ENCODE measurements around the gene KRTAP5-6. TPM values are rescaled to one million over a fixed set of nuclear protein-coding genes. Genes with fewer than 3 reads are reported as not detected.

KRTAP5-6 gene
- total and polyA plus RNA-seq, 10 donors, result not detected

DNA sequence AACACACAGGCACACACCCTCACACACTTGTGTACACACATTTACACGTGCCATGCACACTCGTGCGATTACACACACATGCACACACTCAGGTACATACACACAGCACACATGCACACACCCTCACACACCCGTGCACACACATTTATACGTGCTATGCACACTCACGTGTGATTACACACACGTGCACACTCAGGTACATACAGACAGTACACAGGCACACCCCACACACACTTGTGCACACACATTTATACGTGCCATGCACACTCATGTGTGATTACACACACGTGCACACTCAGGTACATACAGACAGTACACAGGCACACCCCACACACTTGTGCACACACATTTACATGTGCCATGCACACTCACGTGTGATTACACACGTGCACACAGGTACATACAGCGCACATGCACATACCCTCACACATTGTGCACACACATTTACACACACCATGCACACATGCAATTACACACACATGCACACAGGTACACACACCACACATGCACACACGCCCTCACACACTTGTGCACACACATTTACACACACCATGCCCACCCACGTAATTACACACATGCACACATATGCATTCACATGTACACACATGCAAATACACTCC lies 48.8 kb downstream of the KRTAP5-6 start:
- 82 to 93% (median 89%) methylated on average over 14 of the region's 14 CpGs for WGBS, 5 donors

DNA sequence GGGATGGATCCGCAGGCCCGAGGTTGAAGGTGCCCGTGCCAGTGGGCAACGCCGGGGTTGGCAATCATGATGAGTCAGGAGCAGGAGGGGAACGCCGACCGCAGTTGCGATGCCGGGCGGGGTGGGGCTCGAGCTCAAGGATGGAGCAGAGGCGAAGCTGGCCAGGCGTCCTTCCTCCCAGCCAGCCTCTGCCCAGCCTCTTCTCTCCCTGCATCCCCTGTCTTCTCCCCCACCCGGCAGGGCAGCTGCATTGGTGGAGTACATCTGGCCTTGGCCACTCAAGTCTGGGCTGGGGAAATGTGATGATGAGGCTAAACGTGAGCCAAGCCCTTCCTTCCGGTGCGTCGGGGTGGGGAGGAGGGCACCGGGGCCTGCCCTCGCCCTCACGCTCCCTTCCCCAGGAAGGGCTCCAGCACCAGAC lies 49.5 kb downstream of the KRTAP5-6 start:
- Histone ChIP-seq H3K27ac (peak overlapping the region in 7 of 8 donors; percentile 5 to 99 (median 74)), H3K4me1 (peaks cover 17 to 78% (median 63%) of the 10 kb centered on the region in 6 donors), H3K36me3 (peaks cover 0 to 24% (median 0%) of the 10 kb centered on the region in 6 donors), H3K9me3 (no peaks in the 10 kb centered on the region), H3K27me3 (replicated peaks in 1 of 7) (peaks cover 0 to 36% (median 12%) of the 10 kb centered on the region in 7 donors), H3K4me3 (peak overlapping the region in 6 of 8 donors; percentile 10 to 77 (median 52))
- TF ChIP-seq, protein P1, sequence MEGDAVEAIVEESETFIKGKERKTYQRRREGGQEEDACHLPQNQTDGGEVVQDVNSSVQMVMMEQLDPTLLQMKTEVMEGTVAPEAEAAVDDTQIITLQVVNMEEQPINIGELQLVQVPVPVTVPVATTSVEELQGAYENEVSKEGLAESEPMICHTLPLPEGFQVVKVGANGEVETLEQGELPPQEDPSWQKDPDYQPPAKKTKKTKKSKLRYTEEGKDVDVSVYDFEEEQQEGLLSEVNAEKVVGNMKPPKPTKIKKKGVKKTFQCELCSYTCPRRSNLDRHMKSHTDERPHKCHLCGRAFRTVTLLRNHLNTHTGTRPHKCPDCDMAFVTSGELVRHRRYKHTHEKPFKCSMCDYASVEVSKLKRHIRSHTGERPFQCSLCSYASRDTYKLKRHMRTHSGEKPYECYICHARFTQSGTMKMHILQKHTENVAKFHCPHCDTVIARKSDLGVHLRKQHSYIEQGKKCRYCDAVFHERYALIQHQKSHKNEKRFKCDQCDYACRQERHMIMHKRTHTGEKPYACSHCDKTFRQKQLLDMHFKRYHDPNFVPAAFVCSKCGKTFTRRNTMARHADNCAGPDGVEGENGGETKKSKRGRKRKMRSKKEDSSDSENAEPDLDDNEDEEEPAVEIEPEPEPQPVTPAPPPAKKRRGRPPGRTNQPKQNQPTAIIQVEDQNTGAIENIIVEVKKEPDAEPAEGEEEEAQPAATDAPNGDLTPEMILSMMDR (IDR thresholded peaks at IDR 0.05 in 8 of 11, conservative IDR thresholded peaks at IDR 0.05 in 3 of 11), result no peak
- TF ChIP-seq POLR2A (IDR thresholded peaks at IDR 0.05) (no peak), POLR2AphosphoS5 (IDR thresholded peaks at IDR 0.05) (peak; percentile 89 to 91 (median 91))
- intact Hi-C loops (cut with DNase I; ENCODE audit: low total_unique reads), result no loop called here
- WGBS, 5 donors, result 55 to 86% (median 69%) methylated on average over 11 to 22 of the region's 22 CpGs
- DNase-seq, result peak; percentile 89

More for the DNA sequence above, 48.8 kb downstream of the KRTAP5-6 start:
- Histone ChIP-seq H3K4me1 (peaks cover 11 to 71% (median 56%) of the 10 kb centered on the region in 6 donors), H3K27me3 (replicated peaks in 1 of 7) (peaks cover 0 to 31% (median 12%) of the 10 kb centered on the region in 7 donors), H3K36me3 (peaks cover 0 to 18% (median 0%) of the 10 kb centered on the region in 6 donors), H3K9me3 (no peaks in the 10 kb centered on the region), H3K4me3 (peak overlapping the region in 3 of 8 donors; percentile 2 to 77 (median 11)), H3K27ac (peak overlapping the region in 1 of 8 donors; percentile 81)
- DNase-seq, result no peak
- TF ChIP-seq POLR2A (IDR thresholded peaks at IDR 0.05) (no peak), POLR2AphosphoS5 (IDR thresholded peaks at IDR 0.05) (no peak)
- TF ChIP-seq, protein P1 (IDR thresholded peaks at IDR 0.05 in 8 of 11, conservative IDR thresholded peaks at IDR 0.05 in 3 of 11), result no peak
- intact Hi-C loops (cut with DNase I; ENCODE audit: low total_unique reads), result no loop called here

DNA sequence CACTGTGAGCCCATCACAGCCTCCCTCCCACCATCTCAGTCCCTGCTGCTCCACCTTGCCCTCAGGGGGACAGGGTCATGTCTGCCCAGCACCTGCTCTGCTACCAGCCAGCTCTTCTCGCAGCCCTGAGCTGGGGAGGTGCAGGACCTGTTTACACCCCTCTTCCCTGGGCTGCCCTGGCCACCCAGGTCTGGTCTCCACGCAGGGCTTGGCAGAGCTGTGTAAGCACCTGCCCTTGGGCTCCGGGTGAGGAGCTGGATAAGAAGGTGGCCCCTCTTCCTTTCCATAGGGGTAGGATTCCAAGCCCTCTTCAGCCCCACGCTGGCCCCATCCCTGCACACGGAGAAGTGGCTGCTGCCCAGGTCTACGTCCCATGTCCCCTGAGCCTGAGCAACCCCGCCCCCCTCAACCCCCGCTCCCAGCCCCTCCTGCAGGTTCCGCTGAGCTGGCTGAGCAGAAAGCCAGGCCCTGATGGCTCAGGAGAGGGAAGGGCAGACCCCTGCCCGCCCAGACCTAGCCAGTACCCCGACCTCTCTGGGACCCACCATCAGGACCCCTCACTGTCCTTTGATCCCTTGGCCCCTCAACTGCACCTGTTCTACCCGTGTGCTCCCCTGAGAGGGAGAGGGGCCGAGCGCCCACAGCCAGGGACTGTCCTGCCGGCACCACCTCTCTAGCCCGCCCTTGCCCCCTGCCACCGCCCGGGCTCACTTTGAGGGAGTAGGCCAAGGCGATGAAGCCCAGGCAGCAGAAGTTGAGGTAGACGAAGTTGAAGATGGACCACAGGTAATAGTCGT lies 50.2 kb downstream of the KRTAP5-6 start:
- TF ChIP-seq POLR2A (IDR thresholded peaks at IDR 0.05), result no peak
- TF ChIP-seq POLR2AphosphoS5 (IDR thresholded peaks at IDR 0.05), result no peak
- TF ChIP-seq, protein P1 (IDR thresholded peaks at IDR 0.05 in 8 of 11, conservative IDR thresholded peaks at IDR 0.05 in 3 of 11), result no peak
- Histone ChIP-seq H3K4me1 (peaks cover 24 to 84% (median 69%) of the 10 kb centered on the region in 6 donors), H3K27me3 (replicated peaks in 1 of 7) (peaks cover 0 to 36% (median 12%) of the 10 kb centered on the region in 7 donors), H3K9me3 (no peaks in the 10 kb centered on the region), H3K4me3 (peak overlapping the region; percentile 39 to 77 (median 50)), H3K36me3 (peaks cover 0 to 30% (median 1%) of the 10 kb centered on the region in 6 donors), H3K27ac (peak overlapping the region in 6 of 8 donors; percentile 51 to 99 (median 78))
- intact Hi-C loops (cut with DNase I; ENCODE audit: low total_unique reads), result no loop called here
- WGBS, 5 donors, result 78 to 86% (median 80%) methylated on average over 17 to 21 of the region's 21 CpGs
- DNase-seq, result no peak

Other genes with a start within 250 kb of the KRTAP5-6 start
- gene MOB2, start 210.4 kb upstream of the KRTAP5-6 start, total RNA-seq, result 10 to 100 TPM; 28.1 to 49.8 (median 42.3) TPM
- gene MOB2, start 210.4 kb upstream of the KRTAP5-6 start, polyA plus RNA-seq, result 10 to 100 TPM; 30.5 to 51.5 (median 32.6) TPM
- 10 to 100 TPM in 1 of 7 donors, 1 to 10 TPM in 6; 1.4 to 18.4 (median 3.1) TPM for gene DUSP8, start 124.9 kb upstream of the KRTAP5-6 start, total RNA-seq
- 1 to 10 TPM in 1 of 3 donors, under 1 TPM in 2; 0.38 to 3.2 (median 0.87) TPM for gene DUSP8, start 124.9 kb upstream of the KRTAP5-6 start, polyA plus RNA-seq
- not detected for gene KRTAP5-1, start 111.9 kb upstream of the KRTAP5-6 start, total RNA-seq
- gene KRTAP5-1, start 111.9 kb upstream of the KRTAP5-6 start, polyA plus RNA-seq, result not detected
- gene KRTAP5-2, start 98.9 kb upstream of the KRTAP5-6 start, total RNA-seq, result not detected
- gene KRTAP5-2, start 98.9 kb upstream of the KRTAP5-6 start, polyA plus RNA-seq, result not detected
- gene KRTAP5-3, start 88.7 kb upstream of the KRTAP5-6 start, total RNA-seq, result not detected
- gene KRTAP5-3, start 88.7 kb upstream of the KRTAP5-6 start, polyA plus RNA-seq, result not detected
- not detected for gene KRTAP5-4, start 75.1 kb upstream of the KRTAP5-6 start, total RNA-seq
- gene KRTAP5-4, start 75.1 kb upstream of the KRTAP5-6 start, polyA plus RNA-seq, result not detected
- gene KRTAP5-5, start 67.4 kb upstream of the KRTAP5-6 start, total RNA-seq, result not detected
- not detected for gene KRTAP5-5, start 67.4 kb upstream of the KRTAP5-6 start, polyA plus RNA-seq
- 10 to 100 TPM in 2 of 7 donors, 1 to 10 TPM in 5; 6.7 to 41.6 (median 8.2) TPM for gene IFITM10, start 53.4 kb downstream of the KRTAP5-6 start, total RNA-seq
- 1 to 10 TPM in 2 of 3 donors, under 1 TPM in 1; 0.80 to 6.9 (median 2.4) TPM for gene IFITM10, start 53.4 kb downstream of the KRTAP5-6 start, polyA plus RNA-seq
- 1,000 to 10,000 TPM in 2 of 7 donors, 100 to 1,000 TPM in 5; 653 to 1,234 (median 749) TPM for gene CTSD, start 66.7 kb downstream of the KRTAP5-6 start, total RNA-seq
- 1,000 to 10,000 TPM in 1 of 3 donors, 100 to 1,000 TPM in 2; 289 to 1,120 (median 418) TPM for gene CTSD, start 66.7 kb downstream of the KRTAP5-6 start, polyA plus RNA-seq
- not detected for gene SYT8, start 137.8 kb downstream of the KRTAP5-6 start, total RNA-seq
- under 1 TPM in 1 of 3 donors, not detected in 2; 0.83 TPM for gene SYT8, start 137.8 kb downstream of the KRTAP5-6 start, polyA plus RNA-seq
- 1 to 10 TPM; 2.3 to 8.6 (median 5.2) TPM for gene TNNI2, start 141.8 kb downstream of the KRTAP5-6 start, total RNA-seq
- gene TNNI2, start 141.8 kb downstream of the KRTAP5-6 start, polyA plus RNA-seq, result 10 to 100 TPM in 2 of 3 donors, 1 to 10 TPM in 1; 7.3 to 21.8 (median 13.0) TPM
- gene LSP1, start 155.9 kb downstream of the KRTAP5-6 start, total RNA-seq, result 100 to 1,000 TPM; 227 to 422 (median 358) TPM
- 100 to 1,000 TPM; 136 to 350 (median 148) TPM for gene LSP1, start 155.9 kb downstream of the KRTAP5-6 start, polyA plus RNA-seq
- gene PRR33, start 194.7 kb downstream of the KRTAP5-6 start, total RNA-seq, result not detected
- gene PRR33, start 194.7 kb downstream of the KRTAP5-6 start, polyA plus RNA-seq, result under 1 TPM; 0.03 to 0.64 (median 0.20) TPM
- gene TNNT3, start 222.5 kb downstream of the KRTAP5-6 start, total RNA-seq, result 1 to 10 TPM in 5 of 7 donors, under 1 TPM in 1, not detected in 1; 0.97 to 4.9 (median 1.9) TPM
- 1 to 10 TPM in 2 of 3 donors, under 1 TPM in 1; 0.64 to 4.4 (median 3.5) TPM for gene TNNT3, start 222.5 kb downstream of the KRTAP5-6 start, polyA plus RNA-seq

All from spleen (tissue), 11 donors.